T-cell (primary cell): ENCODE measurements around the gene HES4. TPM values are rescaled to one million over a fixed set of nuclear protein-coding genes. Genes with fewer than 3 reads are reported as not detected.
"Not testable (repeated sequence)": the region's sequence is repeated elsewhere in the genome, so short reads cannot be mapped to it uniquely, and the experiment has no call there.

ENCODE experiments used
- ATAC-seq, 4 experiments: fragments of 200-7000 bp in 3 of 4; fragments of 150-1000 bp in 1 of 4; cut with Tn5 transposase; replicated peaks in 1 of 4; 1 replicate in 3 of 4; 2 replicates in 1 of 4; pipeline ENCODE4 v1.10.0; 2021; ENCODE audit warnings: moderate library complexity in 3 of 4, mild to moderate bottlenecking in 2 of 4, moderate number of reproducible peaks in 1 of 4
- CTCF ChIA-PET, 2 donors: fragments of 300-600 bp; sonication (Branson Sonifier 250); formaldehyde crosslinking; loops; one replicate each; lab custom pipeline; 2022; ENCODE audit warnings: antibody characterized with exemption in 2 of 2; lab: Charles Lee
- POLR2A ChIA-PET, 2 donors: fragments of 300-600 bp; sonication (Branson Sonifier 250); formaldehyde crosslinking; loops; one replicate each; lab custom pipeline; 2022; ENCODE audit warnings: antibody characterized with exemption in 2 of 2; lab: Charles Lee
- DNase-seq, 35 experiments: peaks; one replicate each; pipeline versions ENCODE4 v3.0.0 to v3.0.0-alpha.2; 2013 to 2023
- H3K27ac ChIP-seq: one replicate; pipeline ENCODE4 v1.5.1; 2013; ENCODE audit warnings: low read length
- H3K27me3 ChIP-seq, 2 experiments: replicated peaks in 1 of 2; 1 replicate in 1 of 2; 2 replicates in 1 of 2; pipeline versions ENCODE4 v1.6.1 to v1.7.0; 2013; ENCODE audit warnings: low read length in 1 of 2, mixed read lengths in 1 of 2; ENCODE audit not compliant: control insufficient read depth in 2 of 2, insufficient read depth in 2 of 2; ENCODE audit errors: extremely low read depth in 1 of 2
- H3K36me3 ChIP-seq, 2 donors: 1 replicate in 1 of 2; 2 replicates in 1 of 2; pipeline versions ENCODE4 v1.6.1 to v1.7.0; 2013; ENCODE audit warnings: low read length in 1 of 2; ENCODE audit not compliant: control insufficient read depth in 2 of 2, insufficient read depth in 1 of 2; ENCODE audit errors: extremely low read depth in 1 of 2
- H3K4me1 ChIP-seq, 2 experiments: 1 replicate in 1 of 2; 2 replicates in 1 of 2; pipeline versions ENCODE4 v1.6.1 to v1.7.0; 2013; ENCODE audit warnings: low read length in 2 of 2, mixed read lengths in 1 of 2; ENCODE audit not compliant: insufficient read depth in 2 of 2, control insufficient read depth in 1 of 2; ENCODE audit errors: extremely low read depth in 1 of 2
- H3K4me3 ChIP-seq, 2 donors: 1 replicate in 1 of 2; 2 replicates in 1 of 2; pipeline versions ENCODE4 v1.5.1 to v1.7.0; 2013; ENCODE audit warnings: mild to moderate bottlenecking in 2 of 2, low read length in 1 of 2, moderate library complexity in 1 of 2; ENCODE audit not compliant: control insufficient read depth in 1 of 2; ENCODE audit errors: extremely low read depth in 1 of 2
- H3K9me3 ChIP-seq: 2 replicates; pipeline ENCODE4 v1.7.0; 2013
- H3K27ac Mint-ChIP-seq, 2 donors: one replicate each; pipeline ENCODE4 v1.8.0; 2020 to 2021; ENCODE audit warnings: mild to moderate bottlenecking in 2 of 2, mixed read lengths in 2 of 2
- H3K27me3 Mint-ChIP-seq, 2 donors: one replicate each; pipeline ENCODE4 v1.8.0; 2021 to 2022; ENCODE audit warnings: mixed read lengths in 2 of 2
- H3K36me3 Mint-ChIP-seq: one replicate; pipeline ENCODE4 v1.8.0; 2021; ENCODE audit warnings: mixed read lengths
- H3K4me1 Mint-ChIP-seq, 3 donors: one replicate each; pipeline ENCODE4 v1.8.0; 2020 to 2022; ENCODE audit warnings: mixed read lengths in 3 of 3, mild to moderate bottlenecking in 1 of 3
- H3K4me3 Mint-ChIP-seq, 3 donors: one replicate each; pipeline ENCODE4 v1.8.0; 2020 to 2022; ENCODE audit warnings: mild to moderate bottlenecking in 3 of 3, mixed read lengths in 3 of 3, moderate library complexity in 3 of 3
- H3K9me3 Mint-ChIP-seq, 3 donors: one replicate each; pipeline ENCODE4 v1.8.0; 2020 to 2022; ENCODE audit warnings: mixed read lengths in 3 of 3
- WGBS: methylation state at CpG from one replicate; pipeline ENCODE4 v1.1.5; 2013; ENCODE audit warnings: missing lambda C conversion rate; ENCODE audit not compliant: insufficient coverage; 5-methylcytosine and 5-hydroxymethylcytosine counted together
- total RNA-seq, 35 experiments: library from RNA in 6 of 35; stranded (reverse) in 6 of 35; fragments of 120-200 nt in 1 of 35; gene quantifications; one replicate each; pipeline versions ENCODE4 v1.2.1 to v1.2.4 and lab custom pipeline; 2013 to 2026

The HES4 gene
- total RNA-seq, 5 donors from 2014 or later (not counting 1 experiment from before 2014, with no cell fraction given): 1.5 to 11.9 (median 2.6) TPM

DNA sequence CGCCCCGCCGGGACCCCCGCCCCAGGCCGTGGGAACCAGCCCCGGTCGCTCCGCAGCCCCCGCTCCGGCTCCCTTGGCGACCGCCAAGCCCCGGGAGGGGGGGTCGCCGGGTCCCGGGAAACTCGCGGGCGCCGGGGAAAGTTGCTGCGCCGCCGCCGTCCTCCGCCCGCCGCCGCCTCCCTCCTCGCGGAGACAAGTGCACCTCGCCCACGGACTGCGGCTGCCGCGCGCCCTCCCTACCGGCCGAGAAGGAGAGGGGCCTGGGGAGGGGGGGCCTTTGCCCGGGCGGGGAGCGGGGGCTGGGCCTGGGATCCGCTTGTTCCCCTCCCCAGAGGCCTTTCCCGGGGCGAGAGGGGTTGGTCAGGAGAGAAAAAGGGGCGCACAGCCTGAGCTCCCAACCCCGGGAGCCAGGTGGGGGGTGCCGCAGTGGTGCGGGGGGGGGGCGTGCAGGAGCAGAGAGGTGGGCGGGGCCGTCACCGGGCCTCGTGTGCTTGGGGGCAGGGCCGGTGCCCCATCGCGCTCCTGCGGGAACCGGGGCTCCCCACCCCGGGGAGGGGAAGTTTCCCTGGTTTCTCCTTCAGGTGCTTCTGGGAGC is 20.6 kb upstream of the HES4 start:
- H3K27me3 ChIP-seq: peaks cover 0 to 47% of the 10 kb centered on the region in 2 experiments
- Mint-ChIP-seq H3K9me3 (no peaks in the 10 kb centered on the region), H3K4me3 (peak overlapping the region in 2 of 3 donors; percentile 57), H3K36me3 (no peaks in the 10 kb centered on the region), H3K4me1 (peaks cover 4 to 21% (median 12%) of the 10 kb centered on the region in 3 donors), H3K27me3 (no peaks in the 10 kb centered on the region), H3K27ac (no peak overlapping the region)
- ATAC-seq (no peak), DNase-seq (peak in 1 of 35 experiments; percentile 53)
- H3K27ac ChIP-seq: no peak overlapping the region
- H3K4me3 ChIP-seq: peak overlapping the region; percentile 12 to 62
- H3K36me3 ChIP-seq: no peaks in the 10 kb centered on the region
- ChIA-PET POLR2A (interaction anchor here in 1 of 2 donors (0.6 kb wide), 1 partner anchor 20 kb away, joined by 4 read pairs; no protein-coding TSS in a partner anchor), CTCF (interaction anchor here in 1 of 2 donors (0.6 to 0.7 kb wide), 2 partner anchors 13 to 104 kb away, joined by 3 to 4 read pairs; no protein-coding TSS in a partner anchor)
- peaks cover 0 to 36% of the 10 kb centered on the region in 2 experiments for H3K4me1 ChIP-seq
- H3K9me3 ChIP-seq: no peaks in the 10 kb centered on the region
- whole genome bisulfite sequencing: 0% methylated on average over 11 of the region's 59 CpGs

GRCh38 chr1:1020000-1020404 is 20.1 kb upstream of the HES4 start, which contains the start of gene AGRN:
Gene AGRN, plus strand, starts transcription at chr1:1020120. Its CDS starts 53 bp downstream, at chr1:1020173.
- DNase-seq (peak in 1 of 35 experiments; percentile 40), ATAC-seq (peak; percentile 34 to 43 (median 39))
- ChIA-PET CTCF (interaction anchor here in 1 of 2 donors (0.6 kb wide), 1 partner anchor 13 kb away, joined by 4 read pairs; no protein-coding TSS in a partner anchor), POLR2A (interaction anchor here in 1 of 2 donors (0.6 kb wide), 1 partner anchor 20 kb away, joined by 4 read pairs; no protein-coding TSS in a partner anchor)
- no peaks in the 10 kb centered on the region for H3K9me3 Mint-ChIP-seq
- under 1% methylated on average over 50 of the region's 58 CpGs for WGBS
- H3K27me3 ChIP-seq: peaks cover 0 to 47% of the 10 kb centered on the region in 2 experiments
- no peaks in the 10 kb centered on the region for H3K36me3 Mint-ChIP-seq
- peak within 1 kb of the TSS; percentile 36 to 62 for H3K4me3 ChIP-seq
- H3K4me3 Mint-ChIP-seq: peak within 1 kb of the TSS; percentile 57 to 65 (median 63)
- no peak within 1 kb of the TSS for H3K27ac ChIP-seq
- H3K27me3 Mint-ChIP-seq: no peaks in the 10 kb centered on the region
- no peaks in the 10 kb centered on the region for H3K36me3 ChIP-seq
- no peaks in the 10 kb centered on the region for H3K9me3 ChIP-seq
- H3K4me1 Mint-ChIP-seq: peaks cover 4 to 23% (median 15%) of the 10 kb centered on the region in 3 donors
- H3K4me1 ChIP-seq: peaks cover under 1 to 41% of the 10 kb centered on the region in 2 experiments
- H3K27ac Mint-ChIP-seq: peak within 1 kb of the TSS in 1 of 2 donors; percentile 34

- H3K36me3 ChIP-seq: no peaks in the 10 kb centered on the region
- ChIA-PET POLR2A (interaction anchor here in 1 of 2 donors (0.6 kb wide), 2 partner anchors 21 to 1236 kb away, joined by 4 to 5 read pairs; no protein-coding TSS in a partner anchor), CTCF (interaction anchor here in 1 of 2 donors (1.5 kb wide), 1 partner anchor 17 kb away, joined by 7 read pairs; no protein-coding TSS in a partner anchor)
- 1% methylated on average over 61 of the region's 91 CpGs for WGBS
- no peaks in the 10 kb centered on the region for H3K36me3 Mint-ChIP-seq
- peaks cover 8 to 29% (median 20%) of the 10 kb centered on the region in 3 donors for H3K4me1 Mint-ChIP-seq
- H3K9me3 ChIP-seq: no peaks in the 10 kb centered on the region
- H3K4me1 ChIP-seq: peaks cover 3 to 47% of the 10 kb centered on the region in 2 experiments
- DNase-seq (peak; percentile 42 to 89 (median 71)), ATAC-seq (peak; percentile 78 to 89 (median 82))
- no peak overlapping the region for H3K27ac ChIP-seq
- H3K27ac Mint-ChIP-seq: peak overlapping the region in 1 of 2 donors; percentile 34
- no peaks in the 10 kb centered on the region for H3K27me3 Mint-ChIP-seq
- H3K4me3 ChIP-seq: peak overlapping the region in 1 of 2 donors; percentile 36
- no peaks in the 10 kb centered on the region for H3K9me3 Mint-ChIP-seq
- peak overlapping the region; percentile 55 to 62 (median 62) for H3K4me3 Mint-ChIP-seq
- peaks cover 0 to 40% of the 10 kb centered on the region in 2 experiments for H3K27me3 ChIP-seq
These were observed 19.5 kb upstream of the HES4 start for GRCh38 chr1:1019122-1019999.

DNA sequence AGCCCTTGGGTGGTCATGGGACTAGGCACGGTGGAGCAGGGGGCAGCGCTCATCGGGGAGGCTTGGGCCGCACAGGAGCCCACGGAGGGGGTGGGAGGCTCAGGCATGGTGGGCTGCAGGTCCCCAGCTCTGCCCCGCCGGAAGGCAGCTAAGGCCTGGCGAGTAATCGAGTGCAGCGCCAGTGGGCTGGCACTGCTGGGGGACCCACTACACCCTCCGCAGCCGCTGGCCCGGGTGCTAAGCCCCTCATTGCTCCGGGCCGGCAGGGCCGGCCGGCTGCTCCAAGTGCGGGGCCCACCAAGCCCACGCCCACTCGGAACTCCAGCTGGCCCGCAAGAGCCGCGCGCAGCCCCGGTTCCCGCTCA is 18.4 kb upstream of the HES4 start:
- H3K4me3 Mint-ChIP-seq, H3K27me3 Mint-ChIP-seq, H3K36me3 Mint-ChIP-seq, H3K9me3 ChIP-seq, H3K27ac Mint-ChIP-seq, H3K4me3 ChIP-seq, DNase-seq, H3K9me3 Mint-ChIP-seq, H3K27ac ChIP-seq, ATAC-seq, H3K36me3 ChIP-seq: not testable (repeated sequence)
- H3K4me1 ChIP-seq: peaks cover 9 to 58% of the 10 kb centered on the region in 2 experiments
- CTCF ChIA-PET: interaction anchor here in 1 of 2 donors (1.5 kb wide), 1 partner anchor 16 kb away, joined by 7 read pairs; no protein-coding TSS in a partner anchor
- 92% methylated on average over 24 of the region's 26 CpGs for WGBS
- H3K27me3 ChIP-seq: peaks cover 0 to 33% of the 10 kb centered on the region in 2 experiments
- POLR2A ChIA-PET: interaction anchor here in 1 of 2 donors (0.7 kb wide), 1 partner anchor 11 kb away, joined by 3 read pairs; no protein-coding TSS in a partner anchor
- peaks cover 18 to 40% (median 31%) of the 10 kb centered on the region in 3 donors for H3K4me1 Mint-ChIP-seq

- H3K4me1 Mint-ChIP-seq: peaks cover 25 to 40% (median 37%) of the 10 kb centered on the region in 3 donors
- H3K4me3 Mint-ChIP-seq: peak overlapping the region; percentile 21 to 55 (median 51)
- DNase-seq, H3K4me3 ChIP-seq, H3K36me3 Mint-ChIP-seq, H3K9me3 ChIP-seq, ATAC-seq, H3K27me3 Mint-ChIP-seq, H3K27ac ChIP-seq, H3K36me3 ChIP-seq, CTCF ChIA-PET, H3K9me3 Mint-ChIP-seq, H3K27ac Mint-ChIP-seq: not testable (repeated sequence)
- peaks cover 9 to 58% of the 10 kb centered on the region in 2 experiments for H3K4me1 ChIP-seq
- WGBS: 78% methylated on average over 7 of the region's 17 CpGs
- peaks cover 0 to 26% of the 10 kb centered on the region in 2 experiments for H3K27me3 ChIP-seq
- POLR2A ChIA-PET: interaction anchor here in 1 of 2 donors (0.7 kb wide), 1 partner anchor 11 kb away, joined by 3 read pairs; no protein-coding TSS in a partner anchor
These were observed 17.8 kb upstream of the HES4 start for GRCh38 chr1:1017397-1018320.
